H1 (cell line): ENCODE measurements around the gene LDLRAD4. TPM values are rescaled to one million over a fixed set of nuclear protein-coding genes. Genes with fewer than 3 reads are reported as not detected.

Experiments
- ASH2L ChIP-seq: fragments of 200-600, 300-600 bp; sonication (generic); IDR thresholded peaks from one replicate; pipeline ENCODE4 v1.7.1; 2017; ENCODE audit warnings: low read length
- CEBPB ChIP-seq: IDR thresholded peaks from 2 replicates; pipeline ENCODE4 v1.6.1; 2012; ENCODE audit warnings: low read depth, low read length
- CHD1 ChIP-seq: IDR thresholded peaks from 2 replicates; pipeline ENCODE4 v1.6.1; 2012; ENCODE audit warnings: low read depth, low read length, improper control_type of control experiment
- EGR1 ChIP-seq: IDR thresholded peaks from 2 replicates; pipeline ENCODE4 v1.6.1; 2011; ENCODE audit warnings: low read depth, low read length, borderline replicate concordance
- HDAC6 ChIP-seq: IDR thresholded peaks from one replicate; pipeline ENCODE4 v1.7.1; 2012; ENCODE audit warnings: low read depth, mild to moderate bottlenecking, inconsistent platforms, low read length, moderate library complexity
- KDM5A ChIP-seq: fragments of 200-600 bp; IDR thresholded peaks from 2 replicates; pipeline ENCODE4 v1.7.1; 2012; ENCODE audit warnings: mild to moderate bottlenecking, low read length, inconsistent platforms, mixed read lengths
- MAFK ChIP-seq: IDR thresholded peaks from 2 replicates; pipeline ENCODE4 v1.6.1; 2012; ENCODE audit warnings: low read depth, mild to moderate bottlenecking, improper control_type of control experiment, low read length
- SP1 ChIP-seq: IDR thresholded peaks from 2 replicates; pipeline ENCODE4 v1.6.1; 2011; ENCODE audit warnings: low read depth, low read length
- SP2 ChIP-seq: IDR thresholded peaks from 2 replicates; pipeline ENCODE4 v1.6.1; 2012; ENCODE audit warnings: mild to moderate bottlenecking, low read length, inconsistent platforms
- YY1 ChIP-seq: IDR thresholded peaks from 2 replicates; pipeline ENCODE4 v1.6.1; 2011; ENCODE audit warnings: low read depth, mild to moderate bottlenecking, low read length
- polyA plus RNA-seq, 7 experiments: library from polyadenylated mRNA; depleted of rRNA in 3 of 7; stranded (reverse) in 5 of 7; unstranded in 2 of 7; fragments of >200 nt in 5 of 7; fragments of 200-250 nt in 2 of 7; gene quantifications; 1 replicate in 5 of 7; 2 replicates in 1 of 7; 4 replicates in 1 of 7; pipeline versions ENCODE4 v1.2.1 to v1.2.3, GENCODE V29; 2011 to 2013; ENCODE audit warnings: missing spikeins in 2 of 7, mixed read lengths in 2 of 7
- total RNA-seq: library from RNA; stranded (reverse); fragmentation: NEBNext Ultra II Directional; extraction: Animal tissue kit (Norgen Biotek cat#: 25700); gene quantifications from 2 replicates; pipeline ENCODE4 v1.2.1, GENCODE V29; 2021
- TF ChIP-seq, protein P1 (sequence below): fragments of 300-600 bp; sonication (generic); IDR thresholded peaks from 2 replicates; pipeline ENCODE4 v1.7.1; 2012; ENCODE audit warnings: low read length, moderate library complexity, mild to moderate bottlenecking, inconsistent platforms; ENCODE audit not compliant: insufficient replicate concordance
- TF ChIP-seq, protein P2 (sequence below): IDR thresholded peaks from 2 replicates; pipeline ENCODE4 v1.6.1; 2012; ENCODE audit warnings: low read length, inconsistent platforms

LDLRAD4 gene
- total and polyA plus RNA-seq, 2 of the 8 experiments (the other 6 are each of a cell fraction or from before 2014, with no cell fraction given), result 0.77 to 1.4 TPM

DNA sequence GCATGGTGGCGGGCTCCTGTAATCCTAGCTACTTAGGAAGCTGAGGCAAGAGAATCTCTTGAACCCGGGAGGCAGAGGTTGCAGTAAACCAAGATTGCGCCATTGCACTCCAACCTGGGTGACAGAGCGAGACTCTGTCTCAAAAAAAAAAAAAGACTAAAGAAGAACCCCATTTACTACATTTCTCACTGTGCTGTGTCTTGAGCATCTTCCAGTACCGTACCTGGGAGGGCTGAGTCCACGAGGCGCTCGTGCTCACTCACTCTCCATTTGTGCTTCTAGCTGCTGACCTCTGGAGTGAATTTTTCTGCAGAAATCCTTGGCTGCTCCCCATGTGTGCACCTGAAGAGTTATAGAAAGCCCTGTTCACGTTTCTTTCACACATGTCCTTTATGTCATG, 204.8 kb downstream of the LDLRAD4 start (continued):
- TF ChIP-seq, protein P1, sequence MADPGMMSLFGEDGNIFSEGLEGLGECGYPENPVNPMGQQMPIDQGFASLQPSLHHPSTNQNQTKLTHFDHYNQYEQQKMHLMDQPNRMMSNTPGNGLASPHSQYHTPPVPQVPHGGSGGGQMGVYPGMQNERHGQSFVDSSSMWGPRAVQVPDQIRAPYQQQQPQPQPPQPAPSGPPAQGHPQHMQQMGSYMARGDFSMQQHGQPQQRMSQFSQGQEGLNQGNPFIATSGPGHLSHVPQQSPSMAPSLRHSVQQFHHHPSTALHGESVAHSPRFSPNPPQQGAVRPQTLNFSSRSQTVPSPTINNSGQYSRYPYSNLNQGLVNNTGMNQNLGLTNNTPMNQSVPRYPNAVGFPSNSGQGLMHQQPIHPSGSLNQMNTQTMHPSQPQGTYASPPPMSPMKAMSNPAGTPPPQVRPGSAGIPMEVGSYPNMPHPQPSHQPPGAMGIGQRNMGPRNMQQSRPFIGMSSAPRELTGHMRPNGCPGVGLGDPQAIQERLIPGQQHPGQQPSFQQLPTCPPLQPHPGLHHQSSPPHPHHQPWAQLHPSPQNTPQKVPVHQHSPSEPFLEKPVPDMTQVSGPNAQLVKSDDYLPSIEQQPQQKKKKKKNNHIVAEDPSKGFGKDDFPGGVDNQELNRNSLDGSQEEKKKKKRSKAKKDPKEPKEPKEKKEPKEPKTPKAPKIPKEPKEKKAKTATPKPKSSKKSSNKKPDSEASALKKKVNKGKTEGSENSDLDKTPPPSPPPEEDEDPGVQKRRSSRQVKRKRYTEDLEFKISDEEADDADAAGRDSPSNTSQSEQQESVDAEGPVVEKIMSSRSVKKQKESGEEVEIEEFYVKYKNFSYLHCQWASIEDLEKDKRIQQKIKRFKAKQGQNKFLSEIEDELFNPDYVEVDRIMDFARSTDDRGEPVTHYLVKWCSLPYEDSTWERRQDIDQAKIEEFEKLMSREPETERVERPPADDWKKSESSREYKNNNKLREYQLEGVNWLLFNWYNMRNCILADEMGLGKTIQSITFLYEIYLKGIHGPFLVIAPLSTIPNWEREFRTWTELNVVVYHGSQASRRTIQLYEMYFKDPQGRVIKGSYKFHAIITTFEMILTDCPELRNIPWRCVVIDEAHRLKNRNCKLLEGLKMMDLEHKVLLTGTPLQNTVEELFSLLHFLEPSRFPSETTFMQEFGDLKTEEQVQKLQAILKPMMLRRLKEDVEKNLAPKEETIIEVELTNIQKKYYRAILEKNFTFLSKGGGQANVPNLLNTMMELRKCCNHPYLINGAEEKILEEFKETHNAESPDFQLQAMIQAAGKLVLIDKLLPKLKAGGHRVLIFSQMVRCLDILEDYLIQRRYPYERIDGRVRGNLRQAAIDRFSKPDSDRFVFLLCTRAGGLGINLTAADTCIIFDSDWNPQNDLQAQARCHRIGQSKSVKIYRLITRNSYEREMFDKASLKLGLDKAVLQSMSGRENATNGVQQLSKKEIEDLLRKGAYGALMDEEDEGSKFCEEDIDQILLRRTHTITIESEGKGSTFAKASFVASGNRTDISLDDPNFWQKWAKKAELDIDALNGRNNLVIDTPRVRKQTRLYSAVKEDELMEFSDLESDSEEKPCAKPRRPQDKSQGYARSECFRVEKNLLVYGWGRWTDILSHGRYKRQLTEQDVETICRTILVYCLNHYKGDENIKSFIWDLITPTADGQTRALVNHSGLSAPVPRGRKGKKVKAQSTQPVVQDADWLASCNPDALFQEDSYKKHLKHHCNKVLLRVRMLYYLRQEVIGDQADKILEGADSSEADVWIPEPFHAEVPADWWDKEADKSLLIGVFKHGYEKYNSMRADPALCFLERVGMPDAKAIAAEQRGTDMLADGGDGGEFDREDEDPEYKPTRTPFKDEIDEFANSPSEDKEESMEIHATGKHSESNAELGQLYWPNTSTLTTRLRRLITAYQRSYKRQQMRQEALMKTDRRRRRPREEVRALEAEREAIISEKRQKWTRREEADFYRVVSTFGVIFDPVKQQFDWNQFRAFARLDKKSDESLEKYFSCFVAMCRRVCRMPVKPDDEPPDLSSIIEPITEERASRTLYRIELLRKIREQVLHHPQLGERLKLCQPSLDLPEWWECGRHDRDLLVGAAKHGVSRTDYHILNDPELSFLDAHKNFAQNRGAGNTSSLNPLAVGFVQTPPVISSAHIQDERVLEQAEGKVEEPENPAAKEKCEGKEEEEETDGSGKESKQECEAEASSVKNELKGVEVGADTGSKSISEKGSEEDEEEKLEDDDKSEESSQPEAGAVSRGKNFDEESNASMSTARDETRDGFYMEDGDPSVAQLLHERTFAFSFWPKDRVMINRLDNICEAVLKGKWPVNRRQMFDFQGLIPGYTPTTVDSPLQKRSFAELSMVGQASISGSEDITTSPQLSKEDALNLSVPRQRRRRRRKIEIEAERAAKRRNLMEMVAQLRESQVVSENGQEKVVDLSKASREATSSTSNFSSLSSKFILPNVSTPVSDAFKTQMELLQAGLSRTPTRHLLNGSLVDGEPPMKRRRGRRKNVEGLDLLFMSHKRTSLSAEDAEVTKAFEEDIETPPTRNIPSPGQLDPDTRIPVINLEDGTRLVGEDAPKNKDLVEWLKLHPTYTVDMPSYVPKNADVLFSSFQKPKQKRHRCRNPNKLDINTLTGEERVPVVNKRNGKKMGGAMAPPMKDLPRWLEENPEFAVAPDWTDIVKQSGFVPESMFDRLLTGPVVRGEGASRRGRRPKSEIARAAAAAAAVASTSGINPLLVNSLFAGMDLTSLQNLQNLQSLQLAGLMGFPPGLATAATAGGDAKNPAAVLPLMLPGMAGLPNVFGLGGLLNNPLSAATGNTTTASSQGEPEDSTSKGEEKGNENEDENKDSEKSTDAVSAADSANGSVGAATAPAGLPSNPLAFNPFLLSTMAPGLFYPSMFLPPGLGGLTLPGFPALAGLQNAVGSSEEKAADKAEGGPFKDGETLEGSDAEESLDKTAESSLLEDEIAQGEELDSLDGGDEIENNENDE, result no peak
- TF ChIP-seq CHD1 (no peak), MAFK (no peak), HDAC6 (no peak), ASH2L (no peak), SP1 (no peak), KDM5A (no peak), EGR1 (no peak), YY1 (no peak), CEBPB (no peak), SP2 (no peak)
- TF ChIP-seq, protein P2, sequence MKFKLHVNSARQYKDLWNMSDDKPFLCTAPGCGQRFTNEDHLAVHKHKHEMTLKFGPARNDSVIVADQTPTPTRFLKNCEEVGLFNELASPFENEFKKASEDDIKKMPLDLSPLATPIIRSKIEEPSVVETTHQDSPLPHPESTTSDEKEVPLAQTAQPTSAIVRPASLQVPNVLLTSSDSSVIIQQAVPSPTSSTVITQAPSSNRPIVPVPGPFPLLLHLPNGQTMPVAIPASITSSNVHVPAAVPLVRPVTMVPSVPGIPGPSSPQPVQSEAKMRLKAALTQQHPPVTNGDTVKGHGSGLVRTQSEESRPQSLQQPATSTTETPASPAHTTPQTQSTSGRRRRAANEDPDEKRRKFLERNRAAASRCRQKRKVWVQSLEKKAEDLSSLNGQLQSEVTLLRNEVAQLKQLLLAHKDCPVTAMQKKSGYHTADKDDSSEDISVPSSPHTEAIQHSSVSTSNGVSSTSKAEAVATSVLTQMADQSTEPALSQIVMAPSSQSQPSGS, result no peak
